HS-5 (cell line): Measurements from ENCODE around the gene EDNRA.
"Not testable (repeated sequence)": the region's sequence is repeated elsewhere in the genome, so short reads cannot be mapped to it uniquely, and the experiment has no call there.

ENCODE experiments used
- DNase-seq: peaks from one replicate; pipeline ENCODE4 v3.0.0-alpha.2; 2012; ENCODE audit warnings: low read depth

Gene EDNRA

GRCh38 chr4:147480891-147481576 is at the start of gene EDNRA:
TSS of gene EDNRA (plus strand) at chr4:147481097. CDS start at chr4:147485682, 4,585 bp downstream.
- no peak for DNase-seq

DNA sequence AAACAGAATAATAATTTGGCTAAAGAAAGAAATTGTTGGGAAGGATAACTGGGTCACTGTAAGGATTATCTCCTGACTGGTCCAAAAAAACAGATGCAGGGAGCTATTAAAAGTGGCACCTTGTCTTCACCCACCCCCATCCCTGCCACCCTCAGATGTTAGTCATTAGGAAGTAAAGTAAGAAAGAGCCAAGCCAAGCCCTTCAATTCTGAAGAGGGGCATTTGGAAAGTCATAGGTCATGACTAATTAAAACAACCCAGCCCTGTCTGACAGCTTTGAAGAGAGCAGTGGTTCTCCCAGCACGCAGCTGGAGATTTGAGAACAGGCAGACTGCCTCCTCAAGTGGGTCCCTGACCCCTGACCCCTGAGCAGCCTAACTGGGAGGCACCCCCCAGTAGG is 46.5 kb upstream of the EDNRA start:
- DNase-seq, result not testable (repeated sequence)

DNA sequence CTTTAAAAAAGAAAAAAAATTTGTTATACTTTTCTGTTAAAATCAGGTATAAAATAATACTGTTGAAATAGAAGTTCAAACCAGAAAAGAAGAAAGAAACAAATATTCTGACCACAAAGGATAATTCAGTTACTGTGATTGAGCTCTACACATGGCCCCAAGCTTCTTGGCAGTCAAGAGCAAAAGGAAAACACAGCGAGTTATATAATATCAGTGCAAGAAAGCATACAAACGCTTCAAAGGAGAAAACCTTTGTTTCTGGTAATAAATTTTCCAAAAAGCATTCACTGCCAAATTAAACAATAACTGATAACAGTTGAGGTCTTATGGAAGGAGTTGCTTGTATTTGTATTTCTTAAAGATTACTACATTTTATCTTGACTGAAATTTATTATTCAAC is 40.5 kb upstream of the EDNRA start:
- DNase-seq, result no peak

- DNase-seq, result no peak
Observed at GRCh38 chr4:147447786-147448185, 33.1 kb upstream of the EDNRA start.

GRCh38 chr4:147453561-147454141 is 27.2 kb upstream of the EDNRA start:
- no peak for DNase-seq

DNA sequence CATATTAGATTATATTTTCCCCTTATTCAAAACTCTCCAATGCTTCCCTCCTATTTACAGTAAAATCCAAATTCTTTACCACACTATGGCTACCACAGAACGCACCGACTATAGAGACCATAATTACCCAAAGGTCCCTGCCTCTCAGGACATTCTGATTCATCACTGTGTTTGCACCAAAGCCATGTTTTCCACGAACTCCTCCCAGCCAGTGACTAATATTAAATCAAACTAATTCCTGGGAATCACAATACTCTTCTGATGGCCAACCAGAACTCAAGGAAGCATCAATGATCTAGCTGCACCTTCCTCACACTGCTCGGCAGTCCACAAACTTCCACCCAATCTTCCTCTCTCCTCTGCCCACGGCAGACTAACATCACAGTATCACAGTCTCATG is 24.2 kb upstream of the EDNRA start:
- no peak for DNase-seq

DNA sequence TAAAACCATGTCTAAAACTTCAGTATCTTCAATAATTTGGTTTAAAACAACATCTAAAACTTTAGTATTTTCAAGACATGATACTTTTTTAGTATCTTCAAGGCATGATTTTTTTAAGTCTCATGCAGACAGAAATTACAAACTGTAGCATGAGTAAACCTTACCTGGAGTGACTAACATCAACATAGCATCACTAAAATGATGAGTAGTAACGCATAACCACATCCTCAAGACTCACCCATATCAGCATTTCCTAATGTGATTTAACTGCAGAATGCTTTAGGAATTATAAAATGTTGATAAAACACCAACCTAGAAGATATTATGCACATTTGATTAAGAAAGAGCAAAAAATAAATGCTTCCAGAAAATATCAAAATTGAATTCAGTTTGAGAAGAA is 19.7 kb upstream of the EDNRA start:
- no peak for DNase-seq

GRCh38 chr4:147463065-147463464 is 17.8 kb upstream of the EDNRA start:
- no peak for DNase-seq

DNA sequence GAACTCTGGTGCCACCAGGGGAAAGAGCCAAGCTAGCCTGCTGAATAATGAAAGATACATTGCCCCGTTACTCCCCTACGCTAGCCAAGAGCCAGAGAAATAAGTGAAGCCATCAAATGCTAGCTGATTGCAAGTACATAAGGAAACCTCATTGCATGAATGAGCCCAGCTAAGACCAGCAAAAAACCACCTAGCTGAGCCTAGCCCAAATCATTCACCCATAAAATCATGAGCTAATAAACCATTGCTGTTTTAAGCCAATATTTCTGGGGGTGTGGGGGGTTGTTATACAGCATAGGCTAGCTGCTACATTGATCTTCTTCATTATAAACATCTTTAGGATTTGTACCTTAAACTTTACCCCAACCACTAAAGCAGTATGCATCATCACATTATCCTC is 15.4 kb upstream of the EDNRA start:
- no peak for DNase-seq

- no peak for DNase-seq
Observed at GRCh38 chr4:147477439-147477838, 3.5 kb upstream of the EDNRA start.

DNA sequence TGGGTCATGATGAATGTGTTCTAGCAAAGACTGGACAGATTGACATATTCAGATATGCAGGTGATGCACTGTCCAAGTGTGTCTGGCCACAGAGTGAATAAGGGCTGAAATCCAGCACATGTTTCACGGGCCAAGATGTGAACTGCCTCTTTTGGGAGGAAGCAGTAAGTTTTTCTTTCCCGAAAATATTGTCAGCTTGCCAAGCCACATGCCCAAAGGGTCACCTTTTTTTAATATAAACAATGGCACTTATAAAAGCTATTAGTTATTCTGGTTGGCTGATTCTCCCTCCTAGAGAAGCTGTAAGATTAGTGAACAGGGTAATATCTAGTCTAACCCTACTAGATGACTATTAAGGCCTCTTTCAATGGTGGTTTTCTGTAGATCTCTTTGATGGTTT is 1.5 kb upstream of the EDNRA start:
- DNase-seq, result no peak

- DNase-seq, result no peak
Observed at GRCh38 chr4:147479786-147480185, 1.1 kb upstream of the EDNRA start.

DNA sequence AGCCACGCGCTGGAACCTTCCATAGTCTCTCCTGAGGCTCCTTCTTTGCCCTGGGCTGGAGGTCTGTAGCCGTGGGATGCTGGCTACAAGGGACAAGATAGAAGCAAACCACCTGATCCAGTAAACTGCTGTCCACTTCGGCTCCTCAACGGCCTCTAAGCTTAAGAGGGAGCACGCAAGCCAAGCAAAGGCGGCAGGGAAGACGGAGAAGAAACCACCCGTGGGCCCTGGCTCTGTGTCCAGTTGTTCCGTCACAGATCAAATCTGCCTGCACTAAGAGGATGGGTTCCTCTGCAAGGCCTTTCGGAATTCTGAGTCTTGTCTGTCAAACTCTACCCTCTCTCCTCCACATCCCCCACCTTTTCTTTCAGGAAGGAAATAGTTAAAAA is 401 bp upstream of the EDNRA start:
- no peak for DNase-seq

DNA sequence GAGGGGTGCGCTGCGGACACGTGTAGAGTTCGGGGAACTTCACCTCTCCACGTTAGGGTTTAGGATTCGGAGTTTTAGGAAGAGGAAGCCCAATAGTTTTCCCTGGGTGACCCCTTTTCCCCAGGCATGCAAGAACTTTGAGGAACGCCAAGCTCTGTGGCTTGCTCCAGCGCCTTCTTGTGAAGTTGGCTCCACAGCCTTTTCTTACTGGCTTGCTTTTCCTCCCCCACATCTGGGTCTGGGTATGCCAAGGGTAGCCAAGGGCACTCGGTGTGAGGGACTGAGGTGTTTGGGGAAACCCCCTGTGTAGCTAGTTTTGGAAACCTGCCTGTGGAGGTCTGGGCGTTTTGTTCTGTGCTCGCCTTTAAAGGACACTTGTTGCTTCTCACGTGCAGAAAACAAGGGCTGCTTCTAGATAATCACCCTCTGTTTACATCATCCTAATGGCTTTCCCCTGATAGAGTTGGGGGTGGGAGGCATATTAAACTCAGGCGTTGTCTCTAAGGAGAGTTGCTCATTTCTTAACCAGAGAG is 746 bp downstream of the EDNRA start:
- no peak for DNase-seq

DNA sequence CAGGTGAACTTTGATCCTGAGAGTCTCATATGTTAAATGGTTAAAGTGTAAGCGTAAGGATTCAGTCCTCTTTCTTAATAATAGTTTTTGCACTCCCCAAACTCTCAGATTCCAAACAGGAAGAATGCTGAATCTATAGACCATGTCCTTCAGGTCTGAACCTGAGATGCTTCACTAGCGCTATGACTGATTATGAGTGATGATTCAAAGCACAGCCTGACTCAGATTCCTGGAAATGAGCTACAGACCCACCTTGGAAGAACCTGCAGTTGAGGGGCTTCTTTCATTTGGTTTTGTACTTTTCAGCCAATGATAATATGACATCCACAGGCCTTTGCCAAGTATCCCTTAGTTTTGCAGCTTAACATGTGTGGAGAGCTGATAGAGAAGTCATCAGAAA is 1.4 kb downstream of the EDNRA start:
- DNase-seq, result no peak

DNA sequence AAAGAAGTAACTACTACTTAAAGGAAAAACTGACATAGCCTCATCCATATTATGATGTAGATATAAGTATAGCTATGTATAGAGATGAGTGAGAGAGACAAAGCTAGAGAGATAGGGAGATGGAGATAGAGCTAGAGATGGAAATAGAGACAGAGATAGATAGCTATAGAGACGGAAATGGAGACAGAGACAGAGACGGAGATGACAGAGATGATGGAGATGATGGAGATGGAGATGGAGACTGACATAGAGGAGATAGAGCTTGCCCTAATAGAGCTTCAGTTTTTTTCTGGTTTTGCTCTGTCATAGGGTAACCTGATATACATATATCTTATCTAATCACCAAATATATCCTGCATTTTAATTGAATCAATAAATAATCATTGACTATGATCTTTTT is 4.3 kb downstream of the EDNRA start:
- no peak for DNase-seq

DNA sequence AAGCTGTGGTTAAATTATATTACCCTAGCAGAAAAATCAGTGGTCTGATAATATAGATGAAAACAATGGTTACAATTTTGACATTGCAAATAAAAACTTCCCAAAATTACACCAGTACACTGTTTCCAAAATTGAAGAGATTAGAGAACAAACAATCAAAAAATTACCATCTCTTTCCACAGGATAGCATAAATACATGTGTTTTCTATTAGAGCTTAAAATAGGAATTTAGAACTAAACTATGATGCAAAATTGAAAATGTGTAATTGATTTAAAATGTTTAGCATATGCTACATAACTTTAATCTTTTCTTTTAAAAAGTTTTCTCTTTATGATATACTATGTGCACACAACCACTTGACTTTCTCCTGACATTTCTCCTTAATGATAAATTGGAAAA is 6.7 kb downstream of the EDNRA start:
- DNase-seq, result no peak

- DNase-seq, result no peak
Observed at GRCh38 chr4:147488556-147488955, 7.7 kb downstream of the EDNRA start.

DNA sequence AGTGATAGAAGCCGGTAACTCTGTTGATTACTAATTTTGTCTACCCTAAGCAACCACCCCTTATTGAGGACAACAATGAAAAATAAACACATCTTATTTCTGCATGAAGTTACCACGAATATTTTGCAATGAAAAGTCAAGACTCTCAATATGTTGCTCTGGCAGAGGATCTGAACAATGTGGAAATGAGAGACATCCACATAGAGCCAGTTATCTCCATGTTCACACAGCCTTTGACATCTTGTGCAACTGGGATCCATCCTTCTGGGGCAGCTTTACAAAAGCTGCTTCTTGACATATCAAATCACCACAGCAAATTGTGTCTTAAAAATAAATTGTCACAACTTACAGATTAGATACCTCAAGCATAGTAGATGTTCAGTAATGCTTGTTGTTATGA is 10.2 kb downstream of the EDNRA start:
- no peak for DNase-seq

GRCh38 chr4:147492306-147492705 is 11.4 kb downstream of the EDNRA start:
- DNase-seq, result no peak

GRCh38 chr4:147492761-147493160 is 11.9 kb downstream of the EDNRA start:
- no peak for DNase-seq

DNA sequence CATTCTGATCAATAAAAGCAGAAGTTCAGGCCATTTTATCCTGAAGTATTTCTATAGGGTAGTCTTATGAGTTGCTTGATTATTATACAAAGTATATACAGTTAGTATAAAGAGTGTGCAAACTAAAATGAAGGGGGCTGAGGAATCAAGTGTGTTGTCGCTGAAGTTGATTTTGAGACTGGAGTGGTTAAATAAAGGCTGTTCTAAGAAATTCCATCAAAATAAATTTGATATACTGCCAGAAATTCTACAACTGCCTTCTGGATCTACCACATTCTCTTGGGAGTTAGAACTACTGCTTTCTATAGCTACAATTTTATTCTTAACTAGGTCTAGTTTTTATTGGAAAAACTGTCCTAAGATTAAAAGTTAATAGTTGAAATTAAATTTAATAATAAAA is 12.4 kb downstream of the EDNRA start:
- no peak for DNase-seq

GRCh38 chr4:147494301-147494700 is 13.4 kb downstream of the EDNRA start:
- DNase-seq, result no peak

DNA sequence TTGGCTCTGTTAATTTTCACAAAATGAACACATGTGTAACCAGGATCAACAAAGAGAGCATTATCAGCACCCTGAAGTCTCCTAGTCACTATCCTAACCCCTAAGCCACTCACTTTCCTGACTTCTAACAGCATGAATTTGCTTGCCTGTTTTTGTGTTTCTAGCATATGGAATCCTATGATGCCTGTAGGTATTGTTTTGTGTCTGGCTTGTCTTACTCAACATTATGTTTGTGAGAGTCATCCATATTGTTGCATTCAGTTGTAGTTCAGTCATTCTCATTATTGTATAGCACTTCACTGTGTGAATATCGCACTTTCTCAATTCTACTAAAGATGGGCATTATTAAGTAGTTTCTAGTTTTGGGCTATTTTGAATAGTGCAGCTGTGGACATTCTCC is 15.6 kb downstream of the EDNRA start:
- DNase-seq, result no peak
